ENCODE results near the gene TBCD. TPM values are rescaled to one million over a fixed set of nuclear protein-coding genes. Genes with fewer than 3 reads are reported as not detected.

Gene TBCD
- total and polyA plus RNA-seq, 12 donors = 41.3 to 107 (median 52.4) TPM

GRCh38 chr17:82810644-82811430 lies 59.0 kb downstream of the TBCD start:
- no peak overlapping the region for H3K4me3 ChIP-seq
- 79 to 87% methylated on average over 22 of the region's 22 CpGs for WGBS, 2 donors
- ATAC-seq = no peak
- H3K27me3 ChIP-seq = no peaks in the 10 kb centered on the region
- H3K36me3 ChIP-seq = peaks cover 0 to 82% (median 12%) of the 10 kb centered on the region in 9 donors
- intact Hi-C loops (cut with DNase I) = no loop called here
- peaks cover 5 to 23% (median 20%) of the 10 kb centered on the region in 9 donors for H3K4me1 ChIP-seq
- no peaks in the 10 kb centered on the region for H3K9me3 ChIP-seq
- no peak for TF ChIP-seq CTCF (IDR thresholded peaks at IDR 0.05)
- DNase-seq = no peak
- no peak overlapping the region for H3K27ac ChIP-seq

- H3K4me3 ChIP-seq = no peak overlapping the region
- H3K9me3 ChIP-seq = no peaks in the 10 kb centered on the region
- ATAC-seq (no peak), DNase-seq (no peak)
- H3K27ac ChIP-seq = no peak overlapping the region
- 93 to 95% methylated on average over 15 of the region's 15 CpGs for WGBS, 2 donors
- H3K27me3 ChIP-seq = no peaks in the 10 kb centered on the region
- no peak for TF ChIP-seq CTCF (IDR thresholded peaks at IDR 0.05)
- peaks cover 0 to 82% (median 12%) of the 10 kb centered on the region in 9 donors for H3K36me3 ChIP-seq
- intact Hi-C loops (cut with DNase I) = no loop called here
- peaks cover 0 to 11% (median 8%) of the 10 kb centered on the region in 9 donors for H3K4me1 ChIP-seq
These were observed 60.2 kb downstream of the TBCD start for GRCh38 chr17:82812058-82812457.

- intact Hi-C loops (cut with DNase I) = no loop called here
- Histone ChIP-seq H3K36me3 (peaks cover 0 to 83% (median 12%) of the 10 kb centered on the region in 9 donors), H3K27ac (no peak overlapping the region), H3K9me3 (no peaks in the 10 kb centered on the region), H3K4me1 (peaks cover 0 to 6% (median 5%) of the 10 kb centered on the region in 9 donors), H3K4me3 (no peak overlapping the region), H3K27me3 (no peaks in the 10 kb centered on the region)
- ATAC-seq = no peak
- WGBS, 2 donors = 98 to 99% methylated on average over 17 of the region's 17 CpGs
- no peak for TF ChIP-seq CTCF (IDR thresholded peaks at IDR 0.05)
- DNase-seq = no peak
These were observed 60.7 kb downstream of the TBCD start for GRCh38 chr17:82812601-82813000.

GRCh38 chr17:82813299-82814051 lies 61.6 kb downstream of the TBCD start:
- no peaks in the 10 kb centered on the region for H3K9me3 ChIP-seq
- no peaks in the 10 kb centered on the region for H3K4me1 ChIP-seq
- no peak for TF ChIP-seq CTCF (IDR thresholded peaks at IDR 0.05)
- H3K36me3 ChIP-seq = peaks cover 0 to 85% (median 12%) of the 10 kb centered on the region in 9 donors
- no peak for DNase-seq
- 93% methylated on average over 23 of the region's 23 CpGs for WGBS, 2 donors
- no peaks in the 10 kb centered on the region for H3K27me3 ChIP-seq
- H3K27ac ChIP-seq = peak overlapping the region in 1 of 10 donors; percentile 48
- ATAC-seq = no peak
- intact Hi-C loops (cut with DNase I) = no loop called here
- no peak overlapping the region for H3K4me3 ChIP-seq
